ENCODE measurements around the gene DYRK4. TPM values are rescaled to one million over a fixed set of nuclear protein-coding genes. Genes with fewer than 3 reads are reported as not detected.

Gene DYRK4
- total and polyA plus RNA-seq, 2 of the 4 experiments (the other 2 are of a cell fraction): 44.6 to 71.6 TPM

- H3K4me1 ChIP-seq (ENCODE audit: control insufficient read depth, insufficient read depth, low read length): no peaks in the 10 kb centered on the region
- H4K5ac ChIP-seq (ENCODE audit: low read depth, low read length): no peak overlapping the region
- H3K14ac ChIP-seq (replicated peaks; ENCODE audit: low read depth, low read length): no peak overlapping the region
- no peak overlapping the region for H4K8ac ChIP-seq (ENCODE audit: low read depth in 2 of 2, low read length in 2 of 2)
- H2AK9ac ChIP-seq (replicated peaks; ENCODE audit: low read depth, low read length, poor library complexity): no peak overlapping the region
- WGBS, 2 experiments (ENCODE audit: extremely low coverage in 2 of 2, insufficient read length in 1 of 2): no CpG with 5 or more reads among the region's 6 CpGs
- no peak for ATAC-seq (ENCODE audit: low read depth)
- no peak overlapping the region for H2BK5ac ChIP-seq (ENCODE audit: low read depth, low read length, poor library complexity, severe bottlenecking)
- no peaks in the 10 kb centered on the region for H3K9me1 ChIP-seq (ENCODE audit: insufficient read depth, low read length)
- no peak overlapping the region for H2AFZ ChIP-seq (replicated peaks; ENCODE audit: low read length, poor library complexity)
- no peak overlapping the region for H2BK20ac ChIP-seq (ENCODE audit: low read depth, low read length)
- no peak overlapping the region for H3K56ac ChIP-seq (ENCODE audit: extremely low read depth, insufficient read depth, low read length)
- CTCF ChIA-PET: interaction anchor here (0.9 kb wide), 1 partner anchor 13 kb away, joined by 3 read pairs; no protein-coding TSS in a partner anchor
- H3K4ac ChIP-seq (ENCODE audit: low read depth, low read length): no peak overlapping the region
- POLR2A ChIA-PET (ENCODE audit: unreplicated experiment): no interaction called here
- no peak overlapping the region for H3K18ac ChIP-seq (ENCODE audit: low read depth, low read length)
- no peak overlapping the region for H2AK5ac ChIP-seq (ENCODE audit: low read depth, low read length)
- no peak overlapping the region for H3K23ac ChIP-seq (ENCODE audit: low read depth, low read length)
- no peak overlapping the region for H3K9ac ChIP-seq (ENCODE audit: low read depth, low read length)
- no peaks in the 10 kb centered on the region for H4K20me1 ChIP-seq (ENCODE audit: insufficient read depth, low read length)
- no peak overlapping the region for H4K91ac ChIP-seq (ENCODE audit: insufficient read depth, low read depth, low read length)
- H3K9me3 ChIP-seq (ENCODE audit: control insufficient read depth, insufficient read depth, low read length): no peaks in the 10 kb centered on the region
- no peak overlapping the region for H3K27ac ChIP-seq (ENCODE audit: insufficient read depth, low read length)
- H3K36me3 ChIP-seq (ENCODE audit: control insufficient read depth, insufficient read depth, low read length): peaks cover 2% of the 10 kb centered on the region
- H3K79me1 ChIP-seq (ENCODE audit: low read depth in 1 of 2, low read length in 2 of 2): peaks cover 0 to 7% of the 10 kb centered on the region in 2 experiments; a peak in 2 of 4 replicates
- no peaks in the 10 kb centered on the region for H3K27me3 ChIP-seq (ENCODE audit: control insufficient read depth, insufficient read depth, low read length)
- dilution Hi-C loops (cut with HindIII; ENCODE audit: low sequenced_read_pairs, unreplicated experiment): no loop called here
- no peak overlapping the region for H2BK120ac ChIP-seq (ENCODE audit: low read depth, low read length)
- intact Hi-C loops (cut with micrococcal nuclease): no loop called here
- H3K4me2 ChIP-seq (ENCODE audit: low read depth, low read length): no peak overlapping the region
- TF ChIP-seq, protein P1, sequence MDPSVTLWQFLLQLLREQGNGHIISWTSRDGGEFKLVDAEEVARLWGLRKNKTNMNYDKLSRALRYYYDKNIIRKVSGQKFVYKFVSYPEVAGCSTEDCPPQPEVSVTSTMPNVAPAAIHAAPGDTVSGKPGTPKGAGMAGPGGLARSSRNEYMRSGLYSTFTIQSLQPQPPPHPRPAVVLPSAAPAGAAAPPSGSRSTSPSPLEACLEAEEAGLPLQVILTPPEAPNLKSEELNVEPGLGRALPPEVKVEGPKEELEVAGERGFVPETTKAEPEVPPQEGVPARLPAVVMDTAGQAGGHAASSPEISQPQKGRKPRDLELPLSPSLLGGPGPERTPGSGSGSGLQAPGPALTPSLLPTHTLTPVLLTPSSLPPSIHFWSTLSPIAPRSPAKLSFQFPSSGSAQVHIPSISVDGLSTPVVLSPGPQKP (IDR thresholded peaks at IDR 0.05; ENCODE audit: borderline replicate concordance, low read depth, low read length): no peak
- TF ChIP-seq RAD21 (IDR thresholded peaks at IDR 0.05; ENCODE audit: low read length) (no peak), RFX5 (IDR thresholded peaks at IDR 0.05; ENCODE audit: low read depth, low read length) (no peak), MAZ (IDR thresholded peaks at IDR 0.05; ENCODE audit: borderline replicate concordance, low read depth, low read length) (no peak), SMC3 (IDR thresholded peaks at IDR 0.05; ENCODE audit: low read depth, low read length) (no peak), RCOR1 (IDR thresholded peaks at IDR 0.05; ENCODE audit: insufficient replicate concordance, low read length) (no peak), POLR2A (IDR thresholded peaks at IDR 0.05; ENCODE audit: low read depth, low read length) (no peak), NFE2L2 (IDR thresholded peaks at IDR 0.05; ENCODE audit: low read depth, low read length) (no peak), MXI1 (IDR thresholded peaks at IDR 0.05; ENCODE audit: borderline replicate concordance, low read depth, low read length) (no peak), CTCF (conservative IDR thresholded peaks at IDR 0.05; ENCODE audit: low read depth, low read length) (no peak), MAFK (IDR thresholded peaks at IDR 0.05; ENCODE audit: low read depth, low read length) (no peak), BHLHE40 (IDR thresholded peaks at IDR 0.05; ENCODE audit: low read depth, low read length) (no peak), FOS (IDR thresholded peaks at IDR 0.05; ENCODE audit: low read depth, low read length) (no peak), CEBPB (IDR thresholded peaks at IDR 0.05; ENCODE audit: low read depth, low read length) (no peak), CHD1 (IDR thresholded peaks at IDR 0.05; ENCODE audit: low read depth, low read length) (no peak)
- TF ChIP-seq, protein P2, sequence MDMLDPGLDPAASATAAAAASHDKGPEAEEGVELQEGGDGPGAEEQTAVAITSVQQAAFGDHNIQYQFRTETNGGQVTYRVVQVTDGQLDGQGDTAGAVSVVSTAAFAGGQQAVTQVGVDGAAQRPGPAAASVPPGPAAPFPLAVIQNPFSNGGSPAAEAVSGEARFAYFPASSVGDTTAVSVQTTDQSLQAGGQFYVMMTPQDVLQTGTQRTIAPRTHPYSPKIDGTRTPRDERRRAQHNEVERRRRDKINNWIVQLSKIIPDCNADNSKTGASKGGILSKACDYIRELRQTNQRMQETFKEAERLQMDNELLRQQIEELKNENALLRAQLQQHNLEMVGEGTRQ (IDR thresholded peaks at IDR 0.05; ENCODE audit: low read depth, low read length): no peak
- H3K4me3 ChIP-seq (ENCODE audit: insufficient read depth, low read depth, low read length): no peak overlapping the region
- no peak for DNase-seq
- no peak overlapping the region for H2BK15ac ChIP-seq (ENCODE audit: low read depth, low read length)
- in situ Hi-C loops (cut with MboI; ENCODE audit: low sequenced_read_pairs): loop anchor here (5.0 kb wide), 1 partner anchor 224 kb away; no protein-coding TSS in a partner anchor
- no TSS peak for BruUV-seq (replicated peaks)
Observed at GRCh38 chr12:4530982-4531586, 30.9 kb upstream of the DYRK4 start.

Data from IMR-90 (cell line).